NB4 (cell line): ENCODE results near the gene TRPT1.
A peak's percentile ranks its signal among the peaks of the same experiment; 100 is the strongest.

Experiments used
- DNase-seq: peaks from one replicate; pipeline ENCODE4 v3.0.0; 2010; ENCODE audit warnings: low read depth
- H3K4me3 ChIP-seq: one replicate; pipeline ENCODE4 v1.5.1; 2011; ENCODE audit warnings: mild to moderate bottlenecking, low read depth, low read length, moderate library complexity
- CTCF ChIP-seq: IDR thresholded peaks from one replicate; pipeline ENCODE4 v1.5.1; 2012; ENCODE audit warnings: low read depth, low read length
- MAX ChIP-seq: IDR thresholded peaks from 2 replicates; pipeline ENCODE4 v1.6.1; 2011; ENCODE audit warnings: low read depth, low read length
- MYC ChIP-seq: IDR thresholded peaks from 2 replicates; pipeline ENCODE4 v1.6.1; 2011; ENCODE audit warnings: low read depth, low read length
- POLR2A ChIP-seq: IDR thresholded peaks from 2 replicates; pipeline ENCODE4 v1.6.1; 2011; ENCODE audit warnings: mild to moderate bottlenecking; ENCODE audit not compliant: insufficient read length; ENCODE audit errors: extremely low read depth

Gene TRPT1

GRCh38 chr11:64207256-64208085, 18.5 kb downstream of the TRPT1 start:
- H3K4me3 ChIP-seq: peak overlapping the region; percentile 95
- TF ChIP-seq MYC: peak; percentile 71
- peak; percentile 61 for TF ChIP-seq MAX
- TF ChIP-seq CTCF: no peak
- TF ChIP-seq POLR2A: peak; percentile 40
- DNase-seq: peak; percentile 95

GRCh38 chr11:64206457-64207255, 19.3 kb downstream of the TRPT1 start, which contains the start of gene FERMT3:
FERMT3 (plus strand) TSS chr11:64206721; CDS start chr11:64207365, 644 bp downstream.
- H3K4me3 ChIP-seq: peak within 1 kb of the TSS; percentile 95
- TF ChIP-seq MYC (0 out of 2 replicates have a peak, but pooled peaks have one; percentile 59), CTCF (no peak), MAX (peak; percentile 54; the same call in 1 of the 2 replicates), POLR2A (peak; percentile 61)
- DNase-seq: peak; percentile 99

GRCh38 chr11:64204464-64204989, 21.5 kb downstream of the TRPT1 start:
- no peak overlapping the region for H3K4me3 ChIP-seq
- peak; percentile 95 for DNase-seq
- TF ChIP-seq MYC: peak; percentile 66
- TF ChIP-seq POLR2A: no peak
- TF ChIP-seq MAX: peak; percentile 70
- TF ChIP-seq CTCF: peak; percentile 84

- DNase-seq: no peak
- TF ChIP-seq MAX: no peak
- no peak for TF ChIP-seq MYC
- no peak for TF ChIP-seq CTCF
- TF ChIP-seq POLR2A: no peak
These were observed 21.9 kb downstream of the TRPT1 start for GRCh38 chr11:64204080-64204440.

GRCh38 chr11:64203421-64204079, 22.4 kb downstream of the TRPT1 start:
- DNase-seq: no peak
- H3K4me3 ChIP-seq: no peak overlapping the region
- TF ChIP-seq CTCF (no peak), POLR2A (no peak), MAX (no peak), MYC (no peak)

More at GRCh38 chr11:64204080-64204440, 21.9 kb downstream of the TRPT1 start:
- no peak overlapping the region for H3K4me3 ChIP-seq
